GM12878 (cell line): Measurements from ENCODE around the gene TRABD2A. TPM values are rescaled to one million over a fixed set of nuclear protein-coding genes. Genes with fewer than 3 reads are reported as not detected.
A peak's percentile ranks its signal among the peaks of the same experiment; 100 is the strongest.

ENCODE experiments used
- ATAC-seq: fragments of 200-7000 bp; cut with Tn5 transposase; 3 replicates; pipeline ENCODE4 v1.9.1; 2020; ENCODE audit warnings: mild to moderate bottlenecking, moderate library complexity
- BruUV-seq: library from RNA; stranded (reverse); fragments of 400-500 nt; replicated peaks from 2 replicates; lab custom pipeline; 2021; lab: Mats Ljungman, UMichigan
- CTCF ChIA-PET: fragments of 300-600 bp; sonication (Branson Sonifier 250); formaldehyde crosslinking; extraction: SDS; loops from one replicate; lab custom pipeline; 2021; ENCODE audit warnings: inconsistent platforms; lab: Yijun Ruan, JAX
- POLR2A ChIA-PET: fragments of 350-600 bp; formaldehyde crosslinking; extraction: SDS; loops from one replicate; lab custom pipeline; 2021; ENCODE audit warnings: inconsistent platforms; lab: Charles Lee
- RAD21 ChIA-PET: fragments of 300-600 bp; sonication (Branson Sonifier 250); formaldehyde crosslinking; loops from one replicate; lab custom pipeline; 2023; ENCODE audit warnings: antibody characterized with exemption; ENCODE audit not compliant: unreplicated experiment; lab: Charles Lee
- SMC1A ChIA-PET: fragments of 300-600 bp; sonication (Branson Sonifier 250); formaldehyde crosslinking; loops from one replicate; lab custom pipeline; 2023; ENCODE audit not compliant: unreplicated experiment, uncharacterized antibody; lab: Charles Lee
- DNase-seq: peaks from one replicate; pipeline ENCODE4 v3.0.0-alpha.2; 2011; ENCODE audit warnings: low read depth, low spot score
- FAIRE-seq: peaks from 3 replicates; lab custom pipeline; 2011; peaks lifted over from hg19 to GRCh38; lab: Jason Lieb, UNC
- H2AFZ ChIP-seq: 2 replicates; pipeline ENCODE4 v1.6.0; 2011; ENCODE audit warnings: low read depth, low read length, control low read depth; ENCODE audit not compliant: control insufficient read depth
- H3K27ac ChIP-seq: 2 replicates; pipeline ENCODE4 v1.5.1; 2011; ENCODE audit warnings: control low read depth; ENCODE audit not compliant: control insufficient read depth, insufficient read depth
- H3K27me3 ChIP-seq, 2 experiments: replicated peaks in 1 of 2; 2 replicates each; pipeline versions ENCODE4 v1.6.0 to v1.6.1; 2011; ENCODE audit warnings: low read length in 1 of 2; ENCODE audit not compliant: control insufficient read depth in 2 of 2, insufficient read depth in 2 of 2
- H3K36me3 ChIP-seq, 2 experiments: 2 replicates each; pipeline ENCODE4 v1.5.1; 2011; ENCODE audit warnings: low read length in 1 of 2; ENCODE audit not compliant: control insufficient read depth in 2 of 2, insufficient read depth in 2 of 2
- H3K4me1 ChIP-seq: 2 replicates; pipeline ENCODE4 v1.6.1; 2011; ENCODE audit warnings: mild to moderate bottlenecking, low read length, moderate library complexity, mixed read lengths; ENCODE audit not compliant: control insufficient read depth, insufficient read depth
- H3K4me2 ChIP-seq: 2 replicates; pipeline ENCODE4 v1.6.0; 2011; ENCODE audit warnings: control low read depth; ENCODE audit not compliant: control insufficient read depth, insufficient read depth
- H3K4me3 ChIP-seq: fragments of 200-600 bp; sonication (generic); 2 replicates; pipeline ENCODE4 v1.5.1; 2016
- H3K79me2 ChIP-seq: 2 replicates; pipeline ENCODE4 v1.6.0; 2011; ENCODE audit warnings: low read length; ENCODE audit not compliant: control insufficient read depth, insufficient read depth
- H3K9ac ChIP-seq: 2 replicates; pipeline ENCODE4 v1.8.0; 2011; ENCODE audit warnings: low read length, control low read depth, mixed read lengths; ENCODE audit not compliant: control insufficient read depth, insufficient read depth
- H3K9me3 ChIP-seq: replicated peaks from 3 replicates; pipeline ENCODE4 v1.5.1; 2011; ENCODE audit warnings: mild to moderate bottlenecking, low read length; ENCODE audit not compliant: control insufficient read depth, insufficient read depth
- H4K20me1 ChIP-seq: 2 replicates; pipeline ENCODE4 v1.6.0; 2011; ENCODE audit not compliant: control insufficient read depth, insufficient read depth
- ATF7 ChIP-seq: fragments of 450-650 bp; IDR thresholded peaks from 2 replicates; pipeline ENCODE4 v1.6.1; 2016; ENCODE audit warnings: low read depth, mild to moderate bottlenecking
- HDGF ChIP-seq: fragments of 450-650 bp; IDR thresholded peaks from 2 replicates; pipeline ENCODE4 v1.6.1; 2016; ENCODE audit warnings: antibody characterized with exemption
- NBN ChIP-seq: fragments of 450-650 bp; IDR thresholded peaks from 2 replicates; pipeline ENCODE4 v1.6.1; 2016
- NFIC ChIP-seq: IDR thresholded peaks from 2 replicates; pipeline ENCODE4 v1.6.1; 2012; ENCODE audit warnings: low read depth, mild to moderate bottlenecking, inconsistent platforms, low read length, moderate library complexity
- PAX5 ChIP-seq: IDR thresholded peaks from 2 replicates; pipeline ENCODE4 v1.6.1; 2011; ENCODE audit warnings: low read depth, low read length, borderline replicate concordance
- SRF ChIP-seq, 2 experiments: IDR thresholded peaks; 2 replicates each; pipeline ENCODE4 v1.6.1; 2011; ENCODE audit warnings: low read depth in 2 of 2, low read length in 2 of 2, mild to moderate bottlenecking in 1 of 2, moderate library complexity in 1 of 2
- WRNIP1 ChIP-seq: IDR thresholded peaks from 2 replicates; pipeline ENCODE4 v1.6.1; 2011; ENCODE audit warnings: low read depth, low read length, improper control_type of control experiment, borderline replicate concordance
- YY1 ChIP-seq: IDR thresholded peaks from 2 replicates; pipeline ENCODE4 v1.6.1; 2011; ENCODE audit warnings: low read depth, mild to moderate bottlenecking, low read length
- WGBS: methylation state at CpG from one replicate; pipeline ENCODE4 v1.1.6; 2016; ENCODE audit warnings: low lambda C conversion rate; ENCODE audit not compliant: insufficient replicate concordance, insufficient coverage; ENCODE audit errors: missing lambda C conversion rate; 5-methylcytosine and 5-hydroxymethylcytosine counted together
- in situ Hi-C: fragments of 300-500 bp; cut with MboI; formaldehyde crosslinking; loops from 9 replicates; pipeline ENCODE4 v1.14.3; 2018; ENCODE audit warnings: mixed read lengths
- intact Hi-C: fragments of 100-400 bp; cut with micrococcal nuclease; formaldehyde crosslinking; loops from one replicate; pipeline ENCODE4 v1.14.2; 2022; ENCODE audit not compliant: unreplicated experiment
- polyA plus RNA-seq, 11 experiments: library from polyadenylated mRNA; depleted of rRNA in 4 of 11; unstranded in 6 of 11; stranded (reverse) in 5 of 11; fragments of >200 nt; fragmentation: Nextera tagmentation in 4 of 11; fragmentation: Illumina TruSeq in 1 of 11; extraction: Ambion mirVana in 4 of 11; extraction: Trizol in 1 of 11; gene quantifications; 1 replicate in 1 of 11; 2 replicates in 10 of 11; pipeline versions ENCODE4 v1.2.1 to v1.2.3, GENCODE V29; 2011 to 2016; ENCODE audit warnings: inconsistent platforms in 2 of 11, missing spikeins in 2 of 11, low read depth in 1 of 11
- total RNA-seq, 4 experiments: library from RNA; depleted of rRNA in 3 of 4; stranded (reverse); fragments of >200 nt in 3 of 4; fragmentation: Illumina TruSeq in 1 of 4; extraction: Trizol in 1 of 4; gene quantifications; 2 replicates each; pipeline versions ENCODE4 v1.2.1 to v1.2.3, GENCODE V29; 2013 to 2021
- TF ChIP-seq, protein P1 (sequence below): fragments of 450-650 bp; IDR thresholded peaks from 2 replicates; pipeline ENCODE4 v1.6.1; 2017; ENCODE audit warnings: mild to moderate bottlenecking, moderate library complexity

The TRABD2A gene
- total and polyA plus RNA-seq, 10 of the 15 experiments (the other 5 are each of a cell fraction or from before 2014, with no cell fraction given): 1.4 to 7.6 (median 4.1) TPM

GRCh38 chr2:84882775-84883550 is 2.1 kb upstream of the TRABD2A start:
- in situ Hi-C loops: loop anchor here (10.0 kb wide), 1 partner anchor 402 kb away; no protein-coding TSS in a partner anchor
- ChIA-PET POLR2A (interaction anchor here (0.6 to 3.1 kb wide), 5 partner anchors 10 to 78 kb away, joined by 4 to 11 read pairs (median 4); no protein-coding TSS in a partner anchor), SMC1A (interaction anchor here (0.8 to 5.4 kb wide), 11 partner anchors 12 to 385 kb away, joined by 3 to 83 read pairs (median 5); no protein-coding TSS in a partner anchor), RAD21 (interaction anchor here (0.8 to 7.6 kb wide), 12 partner anchors 11 to 423 kb away, joined by 3 to 74 read pairs (median 6); no protein-coding TSS in a partner anchor), CTCF (interaction anchor here (0.6 to 11.1 kb wide), 30 partner anchors 8 to 402 kb away, joined by 3 to 133 read pairs (median 4); partner anchors contain the start of gene TMSB10)
- H2AFZ ChIP-seq: no peak overlapping the region
- WGBS: 65% methylated on average over 4 of the region's 4 CpGs
- H3K9ac ChIP-seq: no peak overlapping the region
- peaks cover 16% of the 10 kb centered on the region for H3K4me1 ChIP-seq
- H4K20me1 ChIP-seq: no peaks in the 10 kb centered on the region
- H3K4me3 ChIP-seq: no peak overlapping the region
- no peak overlapping the region for H3K4me2 ChIP-seq
- no peak overlapping the region for H3K27ac ChIP-seq
- H3K79me2 ChIP-seq: no peaks in the 10 kb centered on the region
- ATAC-seq (no peak), FAIRE-seq (no peak), DNase-seq (no peak)
- no peaks in the 10 kb centered on the region for H3K36me3 ChIP-seq
- BruUV-seq: no TSS peak
- no peak for TF ChIP-seq YY1
- TF ChIP-seq NFIC: 0 out of 2 replicates have a peak, but pooled peaks have one; percentile 3
- intact Hi-C loops: loop anchor here (1.0 to 5.0 kb wide), 3 partner anchors 41 to 388 kb away; no protein-coding TSS in a partner anchor
- H3K9me3 ChIP-seq: no peaks in the 10 kb centered on the region
- peaks cover 0 to 9% of the 10 kb centered on the region in 2 experiments; a peak in 3 of 4 replicates for H3K27me3 ChIP-seq

- peak overlapping the region; percentile 54 for H2AFZ ChIP-seq
- H3K27ac ChIP-seq: no peak overlapping the region
- H3K9ac ChIP-seq: no peak overlapping the region
These were observed 1.5 kb upstream of the TRABD2A start for GRCh38 chr2:84882414-84882738.

More at GRCh38 chr2:84882414-84882738, 1.5 kb upstream of the TRABD2A start:
- H3K36me3 ChIP-seq: no peaks in the 10 kb centered on the region
- WGBS: 65% methylated on average over 3 of the region's 3 CpGs
- CTCF ChIA-PET: interaction anchor here (0.6 to 11.1 kb wide), 29 partner anchors 8 to 401 kb away, joined by 3 to 133 read pairs (median 4); partner anchors contain the start of gene TMSB10
- SMC1A ChIA-PET: interaction anchor here (0.8 to 5.4 kb wide), 13 partner anchors 12 to 385 kb away, joined by 3 to 83 read pairs (median 5); no protein-coding TSS in a partner anchor
- POLR2A ChIA-PET: interaction anchor here (0.6 to 3.1 kb wide), 4 partner anchors 11 to 78 kb away, joined by 4 to 11 read pairs (median 4); no protein-coding TSS in a partner anchor
- intact Hi-C loops: loop anchor here (1.0 to 5.0 kb wide), 3 partner anchors 42 to 387 kb away; no protein-coding TSS in a partner anchor
- no peak for FAIRE-seq
- H3K4me1 ChIP-seq: peaks cover 16% of the 10 kb centered on the region
- no peaks in the 10 kb centered on the region for H3K9me3 ChIP-seq
- BruUV-seq: no TSS peak
- TF ChIP-seq WRNIP1 (no peak), HDGF (peak; percentile 27; the same call in 1 of the 2 replicates), NFIC (0 out of 2 replicates have a peak, but pooled peaks have one; percentile 8), PAX5 (no peak), NBN (0 out of 2 replicates have a peak, but pooled peaks have one; percentile 24), SRF (IDR thresholded peaks at IDR 0.05; ENCODE audit: low read depth in 2 of 2, low read length in 2 of 2) (no peak), ATF7 (no peak)
- TF ChIP-seq, protein P1, sequence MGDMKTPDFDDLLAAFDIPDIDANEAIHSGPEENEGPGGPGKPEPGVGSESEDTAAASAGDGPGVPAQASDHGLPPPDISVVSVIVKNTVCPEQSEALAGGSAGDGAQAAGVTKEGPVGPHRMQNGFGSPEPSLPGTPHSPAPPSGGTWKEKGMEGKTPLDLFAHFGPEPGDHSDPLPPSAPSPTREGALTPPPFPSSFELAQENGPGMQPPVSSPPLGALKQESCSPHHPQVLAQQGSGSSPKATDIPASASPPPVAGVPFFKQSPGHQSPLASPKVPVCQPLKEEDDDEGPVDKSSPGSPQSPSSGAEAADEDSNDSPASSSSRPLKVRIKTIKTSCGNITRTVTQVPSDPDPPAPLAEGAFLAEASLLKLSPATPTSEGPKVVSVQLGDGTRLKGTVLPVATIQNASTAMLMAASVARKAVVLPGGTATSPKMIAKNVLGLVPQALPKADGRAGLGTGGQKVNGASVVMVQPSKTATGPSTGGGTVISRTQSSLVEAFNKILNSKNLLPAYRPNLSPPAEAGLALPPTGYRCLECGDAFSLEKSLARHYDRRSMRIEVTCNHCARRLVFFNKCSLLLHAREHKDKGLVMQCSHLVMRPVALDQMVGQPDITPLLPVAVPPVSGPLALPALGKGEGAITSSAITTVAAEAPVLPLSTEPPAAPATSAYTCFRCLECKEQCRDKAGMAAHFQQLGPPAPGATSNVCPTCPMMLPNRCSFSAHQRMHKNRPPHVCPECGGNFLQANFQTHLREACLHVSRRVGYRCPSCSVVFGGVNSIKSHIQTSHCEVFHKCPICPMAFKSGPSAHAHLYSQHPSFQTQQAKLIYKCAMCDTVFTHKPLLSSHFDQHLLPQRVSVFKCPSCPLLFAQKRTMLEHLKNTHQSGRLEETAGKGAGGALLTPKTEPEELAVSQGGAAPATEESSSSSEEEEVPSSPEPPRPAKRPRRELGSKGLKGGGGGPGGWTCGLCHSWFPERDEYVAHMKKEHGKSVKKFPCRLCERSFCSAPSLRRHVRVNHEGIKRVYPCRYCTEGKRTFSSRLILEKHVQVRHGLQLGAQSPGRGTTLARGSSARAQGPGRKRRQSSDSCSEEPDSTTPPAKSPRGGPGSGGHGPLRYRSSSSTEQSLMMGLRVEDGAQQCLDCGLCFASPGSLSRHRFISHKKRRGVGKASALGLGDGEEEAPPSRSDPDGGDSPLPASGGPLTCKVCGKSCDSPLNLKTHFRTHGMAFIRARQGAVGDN: no peak
- no peak for DNase-seq
- no peaks in the 10 kb centered on the region for H4K20me1 ChIP-seq
- ATAC-seq: no peak
- peak overlapping the region; percentile 97 for H3K4me2 ChIP-seq
- H3K27me3 ChIP-seq: peaks cover 0 to 9% of the 10 kb centered on the region in 2 experiments; a peak in 3 of 4 replicates
- in situ Hi-C loops: loop anchor here (10.0 kb wide), 1 partner anchor 402 kb away; no protein-coding TSS in a partner anchor
- no peaks in the 10 kb centered on the region for H3K79me2 ChIP-seq
- RAD21 ChIA-PET: interaction anchor here (0.8 to 7.6 kb wide), 13 partner anchors 11 to 422 kb away, joined by 3 to 74 read pairs (median 6); no protein-coding TSS in a partner anchor
- H3K4me3 ChIP-seq: peak overlapping the region; percentile 67; the same call in 1 of the 2 replicates
